Mucosa of stomach (tissue), 1 donor: Measurements from ENCODE around the gene TMEM220.

Experiments used
- H3K27me3 ChIP-seq: one replicate; pipeline ENCODE4 v1.7.0; 2013; ENCODE audit warnings: mild to moderate bottlenecking, low read length; ENCODE audit not compliant: control insufficient read depth, insufficient read depth
- H3K36me3 ChIP-seq: one replicate; pipeline ENCODE4 v1.7.0; 2013; ENCODE audit warnings: low read length; ENCODE audit not compliant: control insufficient read depth, insufficient read depth
- H3K4me1 ChIP-seq: one replicate; pipeline ENCODE4 v1.7.0; 2013; ENCODE audit warnings: mild to moderate bottlenecking, low read length; ENCODE audit not compliant: control insufficient read depth, insufficient read depth
- H3K4me3 ChIP-seq: one replicate; pipeline ENCODE4 v1.7.0; 2013; ENCODE audit warnings: low read length
- H3K9ac ChIP-seq: one replicate; pipeline ENCODE4 v1.7.0; 2013; ENCODE audit warnings: mild to moderate bottlenecking, low read length, moderate library complexity
- H3K9me3 ChIP-seq: one replicate; pipeline ENCODE4 v1.7.0; 2013; ENCODE audit warnings: mild to moderate bottlenecking, low read length, moderate library complexity; ENCODE audit not compliant: control insufficient read depth
- donor health status: Pancreatic carcinoma.

The TMEM220 gene

DNA sequence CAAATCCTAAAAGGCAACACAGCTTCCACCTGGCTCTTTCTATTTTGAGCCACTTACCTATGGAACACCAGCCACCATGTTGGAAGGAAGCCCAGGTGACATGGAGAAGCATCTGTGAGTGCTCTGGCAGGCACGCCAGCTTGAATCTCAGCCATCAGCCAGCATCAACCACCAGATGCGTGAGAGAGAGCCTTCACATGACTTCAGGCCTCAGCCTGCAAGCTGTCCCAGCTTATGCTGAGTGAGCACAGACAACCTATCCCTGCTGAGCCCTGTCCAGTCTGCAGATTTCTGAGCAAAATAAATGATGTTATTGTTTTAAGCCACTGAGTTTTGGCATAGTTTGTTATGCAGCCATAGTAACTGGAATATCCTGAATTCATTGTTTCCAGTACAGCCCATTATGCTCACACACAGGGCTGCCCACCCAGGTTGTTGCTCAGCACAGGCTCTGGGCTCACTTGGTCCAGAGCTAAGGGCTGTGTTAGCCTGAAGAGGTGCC is 39.0 kb upstream of the TMEM220 start:
- Histone ChIP-seq H3K9me3 (no peaks in the 10 kb centered on the region), H3K4me1 (peaks cover 36% of the 10 kb centered on the region), H3K9ac (no peak overlapping the region), H3K27me3 (no peaks in the 10 kb centered on the region), H3K36me3 (peaks cover 4% of the 10 kb centered on the region), H3K4me3 (no peak overlapping the region)

DNA sequence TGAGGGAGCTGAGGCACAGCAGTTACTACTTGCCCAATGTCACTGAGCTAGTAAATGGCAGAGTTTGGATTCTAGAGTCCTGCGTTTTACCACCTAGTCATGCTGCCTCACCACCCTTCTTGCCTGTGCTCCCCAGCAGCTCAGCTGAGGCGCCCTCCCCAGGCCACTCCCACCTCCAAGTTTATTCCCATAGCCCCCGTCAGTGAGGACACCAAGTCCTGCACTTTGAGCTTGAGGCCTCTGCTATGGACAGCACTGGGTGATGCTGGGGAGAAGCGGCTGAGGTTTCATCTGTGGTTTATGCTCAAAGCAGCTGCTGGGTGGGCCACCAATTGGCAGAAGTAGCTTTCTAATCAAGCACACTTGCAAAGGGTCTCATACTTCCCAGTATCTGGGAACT is 37.4 kb upstream of the TMEM220 start:
- H3K9me3 ChIP-seq, result no peaks in the 10 kb centered on the region
- peaks cover 4% of the 10 kb centered on the region for H3K36me3 ChIP-seq
- no peak overlapping the region for H3K4me3 ChIP-seq
- H3K27me3 ChIP-seq, result no peaks in the 10 kb centered on the region
- peaks cover 21% of the 10 kb centered on the region for H3K4me1 ChIP-seq
- no peak overlapping the region for H3K9ac ChIP-seq

DNA sequence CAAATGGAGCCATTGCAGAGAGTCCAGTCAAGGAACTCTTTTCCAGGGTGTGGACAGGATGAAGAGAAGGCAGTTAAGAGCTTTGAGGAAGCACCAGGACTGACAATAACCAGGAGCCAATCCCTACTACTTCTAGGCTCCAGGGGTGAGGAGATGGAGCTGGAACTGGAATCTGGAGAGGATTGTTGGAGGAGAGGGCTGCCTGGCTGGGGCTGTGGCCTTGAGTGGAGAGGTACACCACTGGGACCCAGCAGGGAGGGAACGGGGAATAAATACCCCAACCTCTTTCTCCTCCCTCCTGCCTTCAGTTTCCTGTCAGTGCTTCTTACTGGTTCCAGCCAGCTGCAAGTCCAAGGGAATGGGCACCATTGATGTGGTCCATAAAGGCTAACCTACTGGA is 32.2 kb upstream of the TMEM220 start:
- Histone ChIP-seq H3K27me3 (no peaks in the 10 kb centered on the region), H3K4me3 (no peak overlapping the region), H3K9ac (no peak overlapping the region), H3K36me3 (no peaks in the 10 kb centered on the region), H3K9me3 (no peaks in the 10 kb centered on the region), H3K4me1 (peaks cover 32% of the 10 kb centered on the region)

DNA sequence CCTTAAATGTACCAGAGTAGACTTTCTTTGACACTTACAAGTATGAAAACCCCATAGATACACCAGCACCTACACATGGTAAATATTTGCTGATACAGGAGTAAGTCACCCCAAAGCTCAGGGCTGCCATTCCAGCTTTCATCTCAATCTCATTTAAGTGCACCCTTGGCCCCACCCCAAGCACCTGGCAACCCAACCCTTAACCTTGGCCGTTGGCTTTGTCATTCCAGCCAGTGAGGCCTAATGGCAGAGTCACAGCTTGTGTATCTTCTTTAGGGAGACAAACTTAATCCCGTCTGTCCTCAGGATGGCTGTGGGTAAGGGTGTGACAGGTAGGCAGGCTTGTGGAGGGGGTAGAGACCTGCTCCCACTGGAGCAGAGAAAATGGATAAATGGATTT is 31.5 kb upstream of the TMEM220 start:
- no peaks in the 10 kb centered on the region for H3K36me3 ChIP-seq
- H3K27me3 ChIP-seq, result no peaks in the 10 kb centered on the region
- H3K9me3 ChIP-seq, result no peaks in the 10 kb centered on the region
- H3K4me3 ChIP-seq, result no peak overlapping the region
- no peak overlapping the region for H3K9ac ChIP-seq
- peaks cover 33% of the 10 kb centered on the region for H3K4me1 ChIP-seq

DNA sequence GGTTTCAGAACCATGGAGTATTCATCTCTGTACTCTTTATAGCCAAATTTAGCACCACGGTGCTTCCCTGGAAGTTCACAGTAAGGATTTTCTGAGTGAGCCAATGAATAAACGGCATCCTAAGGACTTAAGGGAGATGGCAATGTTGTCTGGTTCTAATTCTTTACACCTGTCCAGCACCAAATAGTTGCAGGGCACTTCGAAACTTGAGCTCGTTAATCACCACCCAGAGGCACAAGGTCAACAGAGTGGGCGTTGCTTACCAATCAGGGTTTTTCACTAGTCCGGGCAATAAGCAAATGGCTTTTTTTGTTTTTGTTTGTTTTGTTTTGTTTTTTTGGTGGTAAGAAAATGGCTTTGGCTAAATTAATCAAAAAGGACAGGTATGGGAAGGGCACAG is 28.2 kb upstream of the TMEM220 start:
- Histone ChIP-seq H3K9me3 (no peaks in the 10 kb centered on the region), H3K9ac (no peak overlapping the region), H3K36me3 (no peaks in the 10 kb centered on the region), H3K27me3 (no peaks in the 10 kb centered on the region), H3K4me1 (peaks cover 55% of the 10 kb centered on the region), H3K4me3 (no peak overlapping the region)

DNA sequence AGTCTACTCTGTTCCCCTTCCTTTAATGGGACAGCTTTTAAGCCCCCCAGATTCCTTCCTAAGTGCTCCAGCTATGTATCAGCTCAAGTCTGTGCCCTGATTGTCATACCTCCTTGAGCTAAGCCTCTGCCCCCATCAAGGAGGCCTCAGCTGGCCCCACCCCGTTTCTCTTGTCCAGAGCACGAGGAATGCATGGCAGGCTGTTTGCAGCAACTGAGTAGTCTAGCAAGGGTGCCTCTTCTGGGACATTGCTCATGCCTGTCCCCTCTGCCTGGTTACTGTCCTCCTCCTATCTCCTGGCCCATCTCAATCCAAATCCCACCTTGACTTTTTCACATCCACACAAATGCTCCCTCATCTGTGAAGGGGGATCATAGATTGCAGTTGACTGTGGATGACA is 27.8 kb upstream of the TMEM220 start:
- H3K4me3 ChIP-seq, result no peak overlapping the region
- H3K27me3 ChIP-seq, result no peaks in the 10 kb centered on the region
- H3K4me1 ChIP-seq, result peaks cover 55% of the 10 kb centered on the region
- H3K36me3 ChIP-seq, result no peaks in the 10 kb centered on the region
- peak overlapping the region; percentile 14 for H3K9ac ChIP-seq
- no peaks in the 10 kb centered on the region for H3K9me3 ChIP-seq

DNA sequence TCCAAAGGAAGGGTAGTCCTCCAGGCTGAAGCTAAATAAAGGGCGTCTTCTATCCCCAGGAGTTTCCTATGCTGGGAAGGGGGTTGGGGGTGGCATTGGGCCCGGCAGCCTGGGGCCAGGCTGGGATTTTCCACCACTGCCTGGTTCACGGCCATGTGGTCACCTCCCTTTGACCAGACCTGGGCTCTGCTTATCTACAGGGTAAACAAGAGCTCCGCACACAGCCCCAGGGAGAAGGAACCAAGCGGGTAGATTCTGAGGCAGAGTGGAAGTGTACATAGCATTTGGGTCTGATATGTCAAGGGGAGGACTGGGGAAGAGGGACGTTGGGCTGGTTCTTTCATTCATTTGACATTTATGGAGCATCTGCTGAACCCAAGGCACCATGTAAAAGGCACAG is 27.2 kb upstream of the TMEM220 start:
- H3K27me3 ChIP-seq, result no peaks in the 10 kb centered on the region
- peaks cover 61% of the 10 kb centered on the region for H3K4me1 ChIP-seq
- peak overlapping the region; percentile 14 for H3K9ac ChIP-seq
- H3K36me3 ChIP-seq, result no peaks in the 10 kb centered on the region
- no peaks in the 10 kb centered on the region for H3K9me3 ChIP-seq
- no peak overlapping the region for H3K4me3 ChIP-seq

DNA sequence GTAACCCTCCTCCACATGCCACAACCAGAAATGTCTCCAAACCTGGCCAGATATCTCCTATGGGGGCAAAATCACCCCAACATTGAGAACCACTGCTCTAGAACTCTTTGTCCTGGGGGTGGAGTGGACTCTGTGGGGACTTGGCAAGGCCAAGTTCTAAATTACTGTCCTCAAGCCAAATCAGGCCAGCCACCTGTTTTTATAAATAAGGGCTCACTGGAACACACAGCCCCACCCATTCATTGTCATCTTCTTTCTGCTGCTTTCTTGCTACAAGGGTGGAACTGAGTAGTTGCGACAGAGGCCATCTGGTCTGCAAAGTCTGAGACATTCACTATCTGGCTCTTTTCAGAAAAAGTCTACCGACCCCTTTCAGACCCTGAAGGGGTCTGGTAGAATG is 26.8 kb upstream of the TMEM220 start:
- no peaks in the 10 kb centered on the region for H3K27me3 ChIP-seq
- no peak overlapping the region for H3K4me3 ChIP-seq
- H3K4me1 ChIP-seq, result peaks cover 66% of the 10 kb centered on the region
- H3K9me3 ChIP-seq, result no peaks in the 10 kb centered on the region
- no peaks in the 10 kb centered on the region for H3K36me3 ChIP-seq
- peak overlapping the region; percentile 14 for H3K9ac ChIP-seq

DNA sequence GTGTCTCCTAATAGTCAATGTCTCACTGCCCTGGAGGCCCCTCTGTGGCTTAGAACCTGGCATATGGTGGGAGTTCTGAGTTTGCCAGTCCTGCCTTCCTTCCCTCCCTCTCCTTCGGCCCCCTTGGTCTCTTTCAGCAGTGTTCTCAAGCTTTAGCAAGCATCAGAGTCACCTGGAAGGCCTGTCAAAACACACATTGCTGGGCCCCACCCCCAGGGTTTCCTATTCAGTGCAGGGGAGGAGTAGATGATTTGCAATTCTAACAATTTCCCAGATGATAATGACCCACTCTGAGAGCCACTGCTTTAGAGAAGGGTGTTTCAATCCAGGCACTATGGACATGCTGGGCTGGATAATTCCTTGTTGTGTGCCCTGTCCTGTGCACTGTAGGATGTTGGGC is 26.4 kb upstream of the TMEM220 start:
- Histone ChIP-seq H3K4me1 (peaks cover 67% of the 10 kb centered on the region), H3K9ac (peak overlapping the region; percentile 8), H3K36me3 (no peaks in the 10 kb centered on the region), H3K4me3 (no peak overlapping the region), H3K9me3 (no peaks in the 10 kb centered on the region), H3K27me3 (no peaks in the 10 kb centered on the region)

DNA sequence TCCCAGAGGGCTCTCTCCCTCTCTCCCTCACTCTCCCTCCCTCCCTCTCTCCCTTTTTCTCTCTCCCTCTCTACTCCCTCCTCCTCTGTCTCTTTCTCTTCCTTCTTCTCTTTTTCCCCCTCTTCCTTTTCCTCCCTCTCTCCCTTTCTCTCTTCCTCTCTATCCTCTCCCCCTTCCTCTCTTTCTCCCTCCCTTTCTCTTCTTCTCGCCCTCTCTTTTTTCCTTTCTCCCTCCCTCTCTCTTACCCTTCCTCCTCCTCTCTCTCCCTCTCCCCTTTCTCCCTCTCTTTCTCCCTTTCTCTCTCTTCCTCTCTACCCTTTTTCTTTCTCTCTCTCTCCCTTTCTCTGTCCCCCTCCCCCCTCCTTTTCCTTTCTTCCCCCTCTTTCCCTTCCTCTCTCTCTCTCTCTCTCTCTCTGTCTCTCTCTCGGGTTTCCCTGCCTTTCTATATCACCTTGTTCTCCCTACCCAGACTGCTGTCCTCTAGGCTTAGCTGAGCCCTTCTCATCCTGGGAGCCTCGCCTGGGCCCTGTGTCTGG is 25.8 kb upstream of the TMEM220 start:
- Histone ChIP-seq H3K4me1 (peaks cover 62% of the 10 kb centered on the region), H3K27me3 (no peaks in the 10 kb centered on the region), H3K36me3 (no peaks in the 10 kb centered on the region), H3K9ac (peak overlapping the region; percentile 8), H3K9me3 (no peaks in the 10 kb centered on the region), H3K4me3 (no peak overlapping the region)

DNA sequence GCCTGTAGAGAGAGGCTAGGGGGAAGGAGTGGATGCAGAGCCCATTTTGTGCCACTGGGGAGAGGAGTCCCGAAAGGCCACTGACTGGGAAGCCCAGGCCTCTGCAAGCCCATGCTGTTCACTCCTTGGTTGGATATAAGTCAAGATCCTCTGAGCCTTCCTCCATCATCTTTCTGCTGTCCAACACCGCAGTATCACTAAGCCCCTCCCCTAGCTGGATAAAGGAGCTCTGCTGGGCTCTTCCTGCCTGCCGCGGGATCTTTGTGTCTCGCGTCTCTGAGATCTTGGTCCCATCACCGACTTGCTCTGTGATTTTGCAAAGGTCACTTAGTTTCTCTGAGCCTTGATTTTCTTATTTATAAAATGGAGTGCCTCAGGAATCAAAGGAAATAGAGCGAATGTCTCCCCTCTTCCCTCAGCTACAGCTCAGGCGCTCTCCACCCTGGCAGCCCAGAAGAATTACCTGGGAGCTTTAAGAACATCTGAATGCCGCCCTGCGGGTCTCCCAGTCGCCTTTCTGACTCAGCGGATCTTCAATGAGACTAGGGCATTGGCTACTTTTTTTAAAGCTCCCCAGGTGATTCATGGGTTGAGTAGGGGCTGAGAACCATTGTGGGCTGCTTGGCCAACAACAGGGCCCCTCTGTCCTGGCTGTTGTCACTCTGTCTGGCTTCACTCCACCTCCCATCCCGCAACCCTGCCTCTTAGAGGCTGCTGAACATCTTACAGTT is 25.2 kb upstream of the TMEM220 start:
- no peaks in the 10 kb centered on the region for H3K27me3 ChIP-seq
- H3K9ac ChIP-seq, result peak overlapping the region; percentile 8
- no peaks in the 10 kb centered on the region for H3K36me3 ChIP-seq
- H3K4me1 ChIP-seq, result peaks cover 68% of the 10 kb centered on the region
- H3K9me3 ChIP-seq, result no peaks in the 10 kb centered on the region
- H3K4me3 ChIP-seq, result no peak overlapping the region

DNA sequence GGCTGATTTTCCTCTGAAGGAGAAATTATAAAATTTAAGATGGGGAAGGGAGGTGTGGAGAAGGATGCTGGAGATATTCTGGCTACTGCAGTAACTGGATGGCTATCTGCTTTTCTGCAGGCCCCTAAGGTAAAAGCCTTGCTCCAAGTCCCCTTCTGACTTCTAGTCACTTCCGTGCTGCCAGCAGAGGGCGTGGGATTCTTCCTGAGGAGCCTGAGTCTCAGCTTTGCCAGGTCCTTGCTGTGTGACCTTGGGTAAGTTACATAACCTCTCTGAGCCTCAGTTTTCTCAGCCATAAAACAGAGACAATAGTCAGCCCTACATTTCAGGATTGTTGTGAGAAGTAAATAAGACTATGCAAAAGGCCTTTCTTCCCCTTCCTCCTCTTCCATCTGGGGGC is 24.3 kb upstream of the TMEM220 start:
- H3K27me3 ChIP-seq, result no peaks in the 10 kb centered on the region
- H3K4me1 ChIP-seq, result peaks cover 77% of the 10 kb centered on the region
- H3K9ac ChIP-seq, result no peak overlapping the region
- H3K36me3 ChIP-seq, result no peaks in the 10 kb centered on the region
- H3K4me3 ChIP-seq, result no peak overlapping the region
- no peaks in the 10 kb centered on the region for H3K9me3 ChIP-seq
